CD1c-positive myeloid dendritic cell (primary cell): ENCODE measurements around the gene FAM117A.
"Not testable (repeated sequence)": the region's sequence is repeated elsewhere in the genome, so short reads cannot be mapped to it uniquely, and the experiment has no call there.

Source experiments
- DNase-seq: peaks from one replicate; pipeline ENCODE4 v3.0.0-alpha.2; 2016; ENCODE audit errors: extremely low spot score

FAM117A gene

DNA sequence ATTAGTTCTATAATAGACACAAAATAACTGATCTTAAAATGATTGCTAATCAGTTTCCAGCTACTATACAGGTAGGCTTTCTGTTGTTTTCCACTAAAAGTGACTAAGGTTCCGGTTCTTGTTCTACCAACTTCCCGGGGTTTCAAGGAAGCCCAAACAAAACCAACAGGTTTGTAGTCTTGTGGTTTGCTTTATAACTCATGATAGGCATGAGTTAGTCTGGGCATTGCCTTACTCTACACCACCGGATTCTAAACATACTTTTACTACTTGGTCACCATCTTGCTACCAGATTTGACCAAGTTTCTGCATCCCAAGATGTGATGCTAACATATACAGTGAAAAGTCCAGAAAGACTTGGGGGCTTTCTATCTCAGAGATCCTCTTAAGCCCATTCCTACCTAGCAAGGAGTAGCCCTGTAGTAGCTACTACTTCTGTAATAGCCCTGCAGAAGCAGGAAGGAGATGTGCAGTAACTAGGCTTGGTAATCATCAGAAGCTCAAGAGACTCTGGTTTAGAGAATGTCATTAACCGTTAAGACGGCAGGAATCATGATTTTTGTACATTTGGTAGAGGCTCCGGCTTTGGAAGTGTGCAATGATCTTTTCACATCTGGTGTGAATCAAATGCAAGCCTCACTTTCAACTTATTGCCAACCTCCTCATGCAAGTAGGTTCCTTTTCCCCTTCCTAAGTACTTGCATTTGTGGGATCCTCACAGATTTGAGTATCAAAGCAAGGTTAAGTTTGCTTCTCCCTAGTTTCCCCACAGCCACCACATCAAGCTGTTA lies 1.6 kb downstream of the FAM117A start:
- no peak for DNase-seq

DNA sequence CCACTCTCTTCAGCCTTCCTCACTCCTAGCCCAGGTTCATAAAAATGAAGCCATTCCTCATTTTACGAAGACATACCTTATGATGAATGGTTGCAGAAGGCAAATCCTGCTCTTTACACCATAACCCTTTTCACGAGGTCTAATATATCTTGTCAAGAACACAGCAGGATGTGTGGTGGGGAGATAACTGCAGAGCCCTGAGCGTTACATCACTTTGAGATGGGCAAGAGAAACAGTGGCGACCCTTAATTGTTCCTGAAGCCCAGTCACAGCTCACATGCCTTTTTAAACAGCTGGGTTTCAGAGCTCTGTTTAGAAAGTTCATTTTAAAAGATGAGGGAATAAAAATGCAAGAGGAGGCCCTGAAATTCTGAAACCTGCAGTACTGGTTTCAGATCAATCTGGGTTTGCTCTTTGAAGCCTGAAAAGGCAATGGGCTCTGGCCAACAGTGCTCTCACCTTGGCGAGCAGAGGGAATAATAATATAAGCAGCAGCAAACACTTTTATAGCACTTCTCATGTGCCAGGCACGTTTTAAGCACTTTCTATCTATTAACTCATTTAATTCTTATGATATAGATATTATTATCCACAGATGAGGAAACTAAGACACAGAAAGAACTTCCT lies 2.9 kb downstream of the FAM117A start:
- no peak for DNase-seq

DNA sequence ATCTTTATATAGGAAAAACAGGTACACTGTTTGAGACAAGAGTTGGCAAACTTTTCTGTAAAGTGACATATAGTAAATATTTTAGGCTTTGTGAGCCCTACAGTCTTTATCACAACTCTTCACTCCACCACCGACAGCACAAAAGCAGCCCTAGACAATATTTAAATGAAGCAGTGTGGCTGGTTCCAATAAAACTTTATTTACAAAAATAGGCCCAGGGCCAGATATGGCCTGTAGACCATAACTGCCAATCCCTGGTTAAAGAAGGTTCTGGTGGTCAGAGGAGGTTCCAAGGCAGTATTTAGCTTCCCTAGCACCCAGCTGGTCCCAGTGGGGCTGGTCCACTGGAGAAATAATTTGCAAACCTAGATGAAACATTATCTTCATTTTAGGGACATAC lies 3.6 kb downstream of the FAM117A start:
- DNase-seq: no peak

DNA sequence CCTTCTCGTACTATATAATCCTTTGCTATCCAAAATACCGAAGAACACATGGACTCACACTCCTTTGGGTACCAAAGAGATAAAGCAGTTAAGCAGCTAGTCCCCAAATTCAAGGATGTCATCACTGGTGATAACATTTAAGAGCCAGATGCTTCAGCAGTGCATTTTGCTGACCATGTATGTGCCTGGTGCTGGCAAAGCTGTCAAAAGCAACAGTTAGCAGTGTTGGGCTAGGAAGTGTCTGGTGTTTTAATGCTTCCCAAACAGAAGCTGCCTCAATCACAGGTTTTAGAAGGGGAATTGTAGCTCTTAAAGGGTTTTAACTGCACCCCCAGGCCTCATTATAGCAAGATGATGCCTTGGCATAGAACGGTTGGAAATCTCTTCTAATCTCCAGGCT lies 4.7 kb downstream of the FAM117A start:
- no peak for DNase-seq

DNA sequence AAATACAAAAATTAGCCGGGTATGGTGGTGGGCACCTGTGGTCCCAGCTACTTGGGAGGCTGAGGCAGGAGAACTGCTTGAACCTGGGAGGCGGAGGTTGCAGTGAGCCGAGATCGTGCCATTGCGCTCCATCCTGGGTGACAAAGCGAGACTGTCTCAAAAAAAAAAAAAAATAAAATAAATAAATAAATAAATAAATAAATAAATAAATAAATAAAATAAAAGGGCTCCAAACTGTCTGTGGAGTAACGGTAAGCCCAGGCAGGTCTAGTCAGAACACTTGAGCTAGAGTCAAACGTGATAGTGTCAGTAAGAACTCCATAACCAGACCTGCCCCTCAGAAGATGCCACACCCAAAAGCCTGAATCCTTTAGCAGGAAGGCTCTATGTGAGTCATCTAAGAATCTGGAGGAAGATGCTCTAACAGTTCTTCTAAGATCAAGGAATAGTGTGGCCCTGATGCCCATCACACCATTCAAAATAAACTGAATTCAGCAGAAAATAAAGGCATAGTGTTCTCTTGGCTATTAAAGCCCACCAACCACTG lies 5.4 kb downstream of the FAM117A start:
- DNase-seq: not testable (repeated sequence)

DNA sequence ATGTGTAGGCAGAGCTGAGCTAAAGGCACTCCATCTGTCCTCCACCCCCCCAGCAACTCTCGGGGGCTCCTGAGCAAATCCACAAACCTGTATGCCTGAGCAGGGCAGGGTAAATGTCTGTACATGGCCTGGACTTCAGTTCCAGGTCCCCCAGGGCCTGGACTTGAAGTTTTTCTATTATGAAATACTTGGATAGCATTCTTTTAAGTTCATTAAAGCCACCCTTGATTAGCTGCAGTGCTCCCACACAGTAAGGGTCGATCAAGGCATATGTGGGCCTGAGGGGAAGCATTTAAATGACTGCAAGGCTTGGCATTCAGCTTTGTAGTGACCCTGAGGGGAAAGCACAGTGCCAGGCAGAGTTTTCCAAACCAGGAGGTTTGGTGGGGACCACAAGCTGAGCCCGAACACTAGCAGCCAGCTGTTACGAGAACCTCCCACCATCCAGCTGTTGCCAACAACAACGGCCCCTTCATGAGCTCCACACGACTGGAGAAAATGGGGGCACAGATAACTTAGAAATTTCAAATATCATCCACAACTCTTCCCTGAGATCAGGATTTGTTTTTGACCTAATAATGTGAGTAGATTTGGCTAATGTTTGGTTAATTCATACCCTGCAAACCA lies 6.7 kb downstream of the FAM117A start:
- no peak for DNase-seq

DNA sequence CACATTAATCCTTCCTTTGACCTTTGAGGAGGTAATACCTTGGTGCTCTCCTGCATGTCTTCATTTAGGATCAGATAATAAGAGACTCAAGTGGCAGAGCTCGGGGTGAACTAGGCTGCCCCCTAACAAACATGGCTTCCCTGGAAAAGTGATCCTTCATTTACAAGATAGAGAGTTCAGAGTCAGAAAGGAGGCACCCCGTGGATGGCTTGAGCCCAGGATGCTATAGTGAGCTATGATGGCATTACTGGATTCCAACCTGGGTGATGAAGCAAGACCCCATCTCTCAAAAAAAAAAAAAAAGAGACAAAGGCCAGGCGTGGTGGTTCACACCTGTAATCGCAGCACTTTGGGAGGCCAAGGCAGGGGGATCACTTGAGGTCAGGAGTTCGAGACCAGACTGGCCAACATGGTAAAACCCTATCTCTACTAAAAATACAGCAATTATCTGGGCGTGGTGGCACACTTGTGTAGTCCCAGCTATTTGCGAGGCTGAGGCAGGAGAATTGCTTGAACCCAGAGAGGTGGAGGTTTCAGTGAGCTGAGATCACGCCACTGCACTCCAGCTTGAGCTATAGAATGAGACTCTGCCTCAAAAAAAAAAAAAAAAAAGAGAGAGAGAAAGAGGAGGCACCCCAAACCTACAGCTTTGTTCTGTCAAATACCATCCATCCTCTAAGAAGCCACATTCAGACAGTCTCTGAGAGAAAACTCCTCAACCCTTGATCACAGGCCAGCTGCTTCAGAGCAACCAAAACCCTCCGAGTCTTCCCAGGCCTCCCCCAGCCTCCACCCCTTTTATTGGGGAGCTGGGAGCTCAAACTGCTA lies 7.4 kb downstream of the FAM117A start:
- no peak for DNase-seq

DNA sequence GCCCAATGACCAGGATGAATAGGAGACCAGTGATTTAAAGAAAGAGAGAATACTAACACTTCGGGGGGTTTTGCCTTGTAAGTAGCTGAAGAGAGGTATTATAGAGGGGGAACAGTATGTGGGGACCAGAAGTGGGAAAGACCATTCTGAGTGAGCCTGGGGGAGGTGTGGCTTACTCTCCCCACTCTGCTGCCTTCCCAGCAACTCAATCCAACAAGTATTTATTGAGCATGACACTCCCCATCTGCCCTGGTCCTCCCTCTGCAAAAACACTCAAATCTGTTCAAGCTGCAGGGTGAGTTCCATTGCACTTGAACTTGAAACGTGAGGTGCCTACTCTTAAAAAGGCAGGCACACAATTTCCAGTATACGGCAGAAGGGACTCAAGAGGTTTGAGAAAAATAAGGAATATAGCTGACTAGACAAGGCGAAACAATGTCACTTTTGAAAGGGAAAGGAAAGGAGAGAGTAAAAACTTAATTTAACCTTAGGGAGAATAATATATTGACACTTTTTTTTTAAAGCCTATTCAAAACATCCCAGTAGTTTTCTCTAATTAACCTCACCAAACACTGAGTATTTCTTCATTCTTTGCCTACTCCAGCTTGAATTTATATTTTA lies 8.2 kb downstream of the FAM117A start:
- DNase-seq: no peak

DNA sequence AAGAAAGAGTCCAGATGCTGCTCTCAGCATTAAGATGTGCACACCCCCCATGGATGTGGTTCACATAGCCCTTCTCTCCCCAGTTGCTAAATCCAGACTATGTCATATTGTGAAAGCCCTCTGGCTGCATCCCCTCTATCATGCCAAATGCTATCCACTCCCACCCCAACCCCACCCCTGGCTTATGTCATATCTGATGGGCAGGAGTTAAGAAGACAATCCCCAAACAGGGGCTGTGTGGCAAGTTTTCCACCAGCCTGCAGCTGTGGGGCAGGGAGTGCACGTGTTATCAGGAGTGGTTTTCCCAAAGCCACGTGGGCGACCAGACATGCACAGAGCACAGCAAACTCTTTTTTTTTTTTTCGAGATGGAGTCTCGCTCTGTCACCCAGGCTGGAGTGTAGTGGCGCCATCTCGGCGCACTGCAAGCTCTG lies 10.0 kb downstream of the FAM117A start:
- DNase-seq: no peak

DNA sequence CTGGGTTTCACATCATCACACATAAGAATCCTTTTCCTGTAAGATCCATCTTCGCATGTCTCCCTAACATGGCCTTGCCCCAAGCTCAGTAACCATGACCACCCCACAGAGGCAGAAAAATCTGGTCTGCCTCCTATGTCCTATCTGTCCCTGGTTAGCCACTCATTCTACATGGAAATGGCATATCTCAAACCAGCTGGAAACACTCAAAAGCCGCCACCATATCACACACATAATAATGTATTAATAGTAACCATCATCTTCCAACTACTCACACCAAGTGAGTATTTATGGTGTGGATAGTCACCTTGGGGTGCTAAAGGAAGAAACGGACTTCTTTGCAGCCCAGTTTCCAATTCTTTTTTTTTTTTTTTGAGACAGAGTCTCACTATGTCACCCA lies 11.4 kb downstream of the FAM117A start:
- DNase-seq: no peak

DNA sequence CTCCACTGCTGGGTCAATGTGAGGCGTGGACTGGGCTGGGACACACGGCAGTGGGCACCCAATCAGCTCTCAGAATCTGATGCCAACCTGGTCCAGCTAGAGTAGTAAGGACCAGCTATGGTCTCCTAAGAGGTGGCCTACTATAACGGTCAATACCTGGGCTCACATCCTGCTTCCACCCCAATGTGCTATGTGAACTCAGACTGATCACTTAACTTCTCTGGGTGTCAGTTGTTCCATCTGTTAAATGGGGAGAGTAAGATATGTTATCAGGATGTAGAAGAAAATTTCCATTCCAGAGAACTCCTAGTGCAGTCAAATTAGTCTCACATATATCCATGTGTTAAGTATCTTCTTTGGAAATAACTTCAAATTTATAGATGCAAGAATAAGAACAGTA lies 14.2 kb downstream of the FAM117A start:
- no peak for DNase-seq

DNA sequence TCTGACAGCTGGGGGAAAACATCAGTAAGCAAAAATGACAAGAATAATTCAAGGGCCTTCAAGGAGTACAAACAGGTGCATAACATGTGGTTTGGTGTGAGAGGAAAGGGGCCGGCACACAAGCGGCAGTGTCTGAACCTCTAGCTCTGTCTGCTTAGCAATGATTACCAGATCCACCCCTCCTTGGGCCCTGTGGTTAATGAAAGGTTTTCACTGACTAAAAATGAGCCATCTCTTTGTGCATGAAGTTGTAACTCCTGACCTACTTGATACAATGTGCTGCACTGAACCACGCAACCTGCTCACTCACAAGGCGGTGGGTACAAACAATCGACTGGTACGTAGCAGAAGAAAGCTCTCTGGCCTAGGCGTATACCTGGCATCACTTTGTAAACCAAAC lies 15.1 kb downstream of the FAM117A start:
- DNase-seq: no peak

DNA sequence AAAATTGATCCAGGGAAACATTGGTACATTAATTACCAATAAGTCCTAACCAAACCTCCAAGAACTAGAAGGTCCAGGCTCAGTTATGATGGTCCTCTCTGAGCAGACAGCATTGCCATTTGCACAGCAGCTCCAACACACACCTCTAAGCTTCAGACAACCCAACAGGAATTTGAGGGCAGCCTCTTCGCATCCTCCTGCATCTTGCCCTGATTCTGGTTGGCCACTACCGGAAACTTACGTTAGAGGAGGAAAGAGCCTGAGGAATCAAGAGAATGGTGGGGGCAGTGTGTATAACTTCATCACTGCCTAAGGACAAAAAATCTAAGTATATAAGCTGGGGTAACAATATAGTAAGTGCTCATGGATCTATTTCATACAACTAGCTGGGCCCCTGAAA lies 15.7 kb downstream of the FAM117A start:
- no peak for DNase-seq

DNA sequence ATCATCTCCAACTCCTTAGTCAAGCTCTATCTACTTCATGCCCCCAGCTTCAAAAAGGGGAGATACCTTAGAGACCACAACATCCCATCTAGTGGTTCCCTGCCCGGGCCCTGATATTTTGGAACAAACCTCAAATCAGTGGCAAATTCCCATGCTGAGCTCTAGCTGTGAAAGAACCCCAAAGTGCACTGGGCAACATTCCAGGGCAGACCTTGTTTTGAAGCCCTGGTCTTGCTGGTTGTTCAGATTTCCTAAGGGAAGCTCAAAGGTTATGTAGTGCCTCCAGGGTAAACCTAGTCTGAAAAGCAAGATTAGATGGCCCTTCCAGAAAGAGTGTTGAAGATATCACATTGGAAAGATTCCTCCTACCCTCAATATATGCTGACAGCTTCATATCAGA lies 16.3 kb downstream of the FAM117A start:
- DNase-seq: no peak

DNA sequence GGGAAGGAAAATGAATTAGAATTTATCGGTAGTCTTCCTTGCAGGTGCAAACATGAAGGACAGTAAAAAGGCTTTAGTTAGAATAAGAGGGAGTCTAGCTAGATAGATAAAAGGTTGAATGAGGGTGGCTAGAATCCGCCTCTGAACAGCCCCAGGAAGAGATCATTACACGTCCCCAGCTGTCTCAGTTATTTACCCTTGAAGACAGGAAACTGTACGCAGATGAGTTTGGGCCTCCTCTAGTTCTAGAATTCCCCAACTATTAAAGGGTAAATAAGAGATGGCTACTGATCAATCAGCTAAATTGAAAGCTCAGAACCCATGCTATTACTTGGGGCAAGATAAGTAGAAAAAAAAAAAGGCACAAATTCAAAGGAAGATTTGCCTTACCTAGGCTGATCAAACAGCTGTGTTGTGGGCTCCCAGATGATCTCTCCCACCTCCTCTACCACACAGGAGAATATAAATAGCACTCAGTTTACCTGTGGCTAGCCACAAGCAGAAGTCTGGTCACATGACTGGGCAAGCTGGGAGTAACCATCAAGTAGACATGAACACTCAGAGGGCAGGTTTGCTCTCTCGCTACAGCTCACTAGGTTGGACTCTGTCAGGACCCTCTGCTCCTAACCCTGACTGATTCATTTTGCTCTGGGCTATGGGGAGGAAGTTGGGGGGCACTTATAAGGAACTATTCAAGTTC lies 17.0 kb downstream of the FAM117A start:
- no peak for DNase-seq

DNA sequence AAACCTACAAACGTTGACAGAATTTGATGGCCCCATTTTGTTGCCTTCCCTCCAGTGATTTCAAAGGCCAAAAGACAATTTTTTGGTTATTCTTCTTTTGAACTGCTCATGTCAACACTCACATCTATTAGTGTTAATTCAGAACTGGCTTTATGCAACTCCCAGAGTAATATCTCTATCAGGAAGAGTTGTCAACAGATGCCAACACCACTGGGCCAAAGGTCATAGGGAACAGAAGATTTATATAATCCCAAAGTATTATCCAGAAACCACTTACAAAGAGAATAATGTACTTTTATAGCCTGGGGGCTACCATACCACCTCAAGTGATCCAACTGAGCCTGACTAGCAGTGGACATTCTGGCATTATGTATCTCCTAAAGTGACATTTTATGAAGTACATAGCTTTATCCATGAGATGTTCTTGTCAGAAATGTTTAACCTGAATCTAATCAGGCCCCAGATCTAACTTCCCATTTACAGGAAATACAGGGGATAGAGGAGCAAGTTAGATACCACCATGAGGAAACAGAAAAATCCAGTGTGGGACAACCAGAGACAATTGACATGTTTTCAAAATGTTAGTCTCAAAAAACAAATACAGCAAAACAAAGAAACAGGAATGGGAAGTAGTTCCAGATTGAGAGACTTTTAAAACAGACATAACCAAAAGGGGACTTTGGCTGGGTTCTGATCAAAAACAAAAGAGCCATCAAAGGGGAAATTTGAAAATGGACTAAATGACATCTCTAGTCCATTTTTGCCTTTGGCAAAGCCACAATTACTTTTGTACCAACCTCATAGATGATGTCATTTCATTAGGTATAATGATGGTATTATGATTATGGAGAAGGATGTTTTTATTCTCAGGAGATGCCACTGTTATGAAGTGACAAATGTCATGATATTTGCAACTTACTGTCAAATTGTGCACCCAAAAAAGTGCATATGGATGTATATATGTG lies 18.5 kb downstream of the FAM117A start:
- DNase-seq: peak; percentile 32

DNA sequence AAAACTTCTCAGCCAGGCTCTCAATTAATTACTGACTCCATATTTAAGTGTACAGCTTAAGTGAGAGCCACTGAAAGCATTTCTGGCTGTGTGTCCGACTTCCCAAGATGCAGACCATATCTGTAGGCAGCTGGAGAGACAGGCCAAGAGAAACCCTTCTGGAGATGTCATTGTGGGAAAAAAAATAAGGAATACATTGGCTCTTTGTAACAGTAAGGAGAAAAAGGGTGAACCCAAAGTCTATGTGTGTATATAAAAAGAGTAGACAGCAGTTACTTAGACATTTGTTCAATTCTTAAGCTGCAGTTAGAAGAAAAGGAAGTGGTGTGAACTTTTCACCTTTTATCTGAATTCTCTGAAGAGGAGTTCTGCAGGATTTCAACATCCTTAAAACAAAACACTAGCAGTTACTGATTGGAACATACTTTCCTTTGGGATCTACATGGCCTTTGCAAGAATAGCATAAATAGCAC lies 21.7 kb downstream of the FAM117A start:
- DNase-seq: peak; percentile 69

DNA sequence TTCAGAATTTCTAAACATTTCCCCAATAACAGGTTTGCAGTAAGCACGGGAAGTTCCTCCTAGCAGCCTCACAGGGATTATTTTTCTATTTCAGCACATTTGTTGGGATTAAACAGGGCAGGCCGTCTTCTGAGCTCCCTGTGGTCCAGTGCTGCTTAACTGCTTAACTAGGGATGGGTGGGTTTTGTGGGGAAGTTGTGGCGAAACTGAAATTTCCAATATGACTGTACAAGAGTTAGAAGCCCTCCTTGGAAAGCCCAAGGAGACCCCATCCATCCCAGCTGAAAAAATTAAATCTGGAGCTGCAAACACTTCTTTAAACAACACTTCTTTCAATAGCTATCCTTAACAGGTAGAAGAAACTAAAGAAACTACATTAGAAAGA lies 22.2 kb downstream of the FAM117A start:
- no peak for DNase-seq

DNA sequence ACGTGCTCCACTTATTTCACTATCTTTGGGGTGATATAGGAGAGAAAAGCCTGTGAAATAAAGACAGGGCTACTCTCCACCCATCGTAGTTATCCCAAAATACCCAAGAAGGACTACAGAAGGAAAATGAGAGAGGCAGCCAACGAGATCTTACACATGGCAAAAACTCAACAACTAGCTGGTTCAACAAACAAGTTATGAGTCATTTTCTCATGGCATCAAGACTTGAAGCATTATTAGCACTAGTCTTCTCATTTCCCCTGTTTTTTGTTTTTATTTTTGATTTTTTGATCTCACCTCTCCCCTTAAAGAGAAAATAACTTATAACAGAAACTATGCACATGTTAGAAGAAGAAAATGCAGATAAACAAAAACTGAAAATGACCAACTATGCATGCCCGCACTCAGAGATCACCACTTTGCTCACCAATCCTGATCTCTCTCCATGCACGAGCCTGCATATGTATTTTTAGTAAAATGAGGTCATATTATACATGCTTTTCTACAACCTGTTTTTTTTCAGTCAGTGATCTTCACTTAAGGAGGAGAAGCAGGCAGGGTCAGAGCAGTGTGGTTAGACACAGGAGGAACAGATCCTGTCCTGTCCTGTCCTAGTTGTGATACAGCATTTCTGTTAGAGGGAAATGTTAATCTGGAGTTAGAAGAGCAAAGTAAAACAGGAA lies 22.8 kb downstream of the FAM117A start:
- peak; percentile 58 for DNase-seq
